Panc1 (cell line): Measurements from ENCODE around the gene INPP4B. TPM values are rescaled to one million over a fixed set of nuclear protein-coding genes. Genes with fewer than 3 reads are reported as not detected.

Experiments used
- ATAC-seq: fragments of 200-7000 bp; cut with Tn5 transposase; 2 replicates; pipeline ENCODE4 v1.9.1; 2020; ENCODE audit warnings: mild to moderate bottlenecking, moderate library complexity
- BruUV-seq: library from RNA; stranded (reverse); fragments of 400-500 nt; replicated peaks from 2 replicates; lab custom pipeline; 2021; lab: Mats Ljungman, UMichigan
- CTCF ChIA-PET: fragments of 300-600 bp; sonication (Branson Sonifier 250); formaldehyde crosslinking; loops from one replicate; lab custom pipeline; 2022; ENCODE audit warnings: antibody characterized with exemption; lab: Charles Lee
- POLR2A ChIA-PET: fragments of 300-600 bp; sonication (Branson Sonifier 250); formaldehyde crosslinking; loops from one replicate; lab custom pipeline; 2022; ENCODE audit warnings: antibody characterized with exemption; lab: Charles Lee
- DNase-seq: peaks from one replicate; pipeline ENCODE4 v3.0.0-alpha.2; 2010; ENCODE audit warnings: low read depth, low spot score
- H3K27ac ChIP-seq: 2 replicates; pipeline ENCODE4 v1.5.1; 2011; ENCODE audit warnings: mild to moderate bottlenecking, low read length, inconsistent platforms
- H3K27me3 ChIP-seq: fragments of 200-500 bp; sonication (Bioruptor generic); 2 replicates; pipeline ENCODE4 v1.6.0; 2014; ENCODE audit warnings: low read length, inconsistent platforms; ENCODE audit not compliant: control insufficient read depth, insufficient read depth
- H3K36me3 ChIP-seq: fragments of 200-500 bp; sonication (Bioruptor generic); 2 replicates; pipeline ENCODE4 v1.5.1; 2014; ENCODE audit warnings: inconsistent platforms, mild to moderate bottlenecking, low read length, moderate library complexity; ENCODE audit not compliant: control insufficient read depth, insufficient read depth
- H3K4me1 ChIP-seq: 2 replicates; pipeline ENCODE4 v1.5.1; 2011; ENCODE audit warnings: inconsistent platforms, mild to moderate bottlenecking, low read length, moderate library complexity; ENCODE audit not compliant: control insufficient read depth, insufficient read depth
- H3K4me3 ChIP-seq, 2 experiments: 2 replicates each; pipeline ENCODE4 v1.5.1; 2011 to 2012; ENCODE audit warnings: low read depth in 2 of 2, low read length in 2 of 2, mild to moderate bottlenecking in 2 of 2, inconsistent platforms in 1 of 2, moderate library complexity in 1 of 2
- H3K9me3 ChIP-seq: fragments of 200-500 bp; sonication (Bioruptor generic); 2 replicates; pipeline ENCODE4 v1.5.1; 2014; ENCODE audit warnings: low read depth, mild to moderate bottlenecking, inconsistent platforms, low read length, moderate library complexity; ENCODE audit not compliant: control insufficient read depth, insufficient read depth
- POLR2AphosphoS5 ChIP-seq: IDR thresholded peaks from 2 replicates; pipeline ENCODE4 v1.6.1; 2012; ENCODE audit warnings: mild to moderate bottlenecking, low read depth, low read length, moderate library complexity
- SIN3A ChIP-seq: IDR thresholded peaks from 2 replicates; pipeline ENCODE4 v1.6.1; 2012; ENCODE audit warnings: low read depth, mild to moderate bottlenecking, low read length, moderate library complexity, borderline replicate concordance; ENCODE audit not compliant: insufficient read depth
- TCF7L2 ChIP-seq: IDR thresholded peaks from 2 replicates; pipeline ENCODE4 v1.6.1; 2011; ENCODE audit warnings: mild to moderate bottlenecking, low read depth, low read length, inconsistent platforms
- in situ Hi-C: cut with HindIII; loops from 2 replicates; pipeline ENCODE4 v1.10.0; 2016; ENCODE audit warnings: low sequenced_read_pairs, low pct_unique_long_range_greater_than_20kb
- intact Hi-C: fragments of 100-400 bp; cut with micrococcal nuclease; formaldehyde crosslinking; loops from one replicate; pipeline ENCODE4 v1.10.0; 2022; ENCODE audit not compliant: unreplicated experiment
- total RNA-seq: library from RNA; stranded (reverse); gene quantifications from one replicate; pipeline ENCODE4 v1.2.1, GENCODE V29; 2021; ENCODE audit not compliant: unreplicated experiment
- TF ChIP-seq, protein P1 (sequence below): fragments of 450-650 bp; IDR thresholded peaks from 2 replicates; pipeline ENCODE4 v1.5.1; 2017; ENCODE audit warnings: mild to moderate bottlenecking
- TF ChIP-seq, protein P2 (sequence below), 2 experiments: IDR thresholded peaks; 2 replicates each; pipeline ENCODE4 v1.6.1; 2011 to 2012; ENCODE audit warnings: low read depth in 2 of 2, control low read depth in 1 of 2, low read length in 1 of 2, mild to moderate bottlenecking in 1 of 2, moderate library complexity in 1 of 2; ENCODE audit not compliant: insufficient read depth in 1 of 2

Gene INPP4B
- total RNA-seq, 1 experiment from 2014 or later: 4.5 TPM

DNA sequence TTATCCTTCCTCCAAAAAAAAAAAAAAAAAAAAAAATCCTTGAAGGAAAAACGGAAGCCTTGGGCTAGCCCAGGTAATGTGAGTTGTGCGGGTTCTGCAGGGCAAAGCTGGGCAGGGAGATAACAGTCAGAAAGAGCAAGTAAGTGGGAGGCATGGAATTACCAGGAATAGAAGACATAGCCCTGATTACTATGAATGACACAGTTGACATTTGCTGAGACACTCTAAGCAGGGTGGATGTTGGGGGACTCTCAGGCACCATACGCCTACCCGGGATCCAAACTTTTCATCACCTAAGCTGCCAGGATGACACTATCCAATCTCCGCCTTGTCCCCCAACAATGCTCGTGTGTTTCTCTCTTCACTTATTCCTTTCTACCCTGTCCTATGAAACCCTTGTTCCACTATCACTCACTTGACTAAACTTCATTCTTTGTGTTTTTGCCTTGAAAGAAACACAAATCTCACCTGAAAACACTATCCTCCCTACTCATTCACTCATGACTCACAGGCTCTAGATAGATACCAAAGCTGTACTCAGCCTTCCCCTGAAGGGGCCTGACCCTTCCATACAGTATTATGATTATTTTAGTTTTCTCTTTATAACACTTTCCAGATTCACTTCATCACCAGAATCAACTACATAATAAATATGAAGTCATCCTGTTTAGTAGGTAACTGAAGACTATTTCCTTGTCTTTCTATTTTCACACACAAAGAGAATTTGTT is 158.4 kb downstream of the INPP4B start:
- DNase-seq (no peak), ATAC-seq (no peak)
- in situ Hi-C loops: no loop called here
- Histone ChIP-seq H3K4me3 (no peak overlapping the region), H3K27ac (no peak overlapping the region), H3K4me1 (no peaks in the 10 kb centered on the region), H3K36me3 (no peaks in the 10 kb centered on the region), H3K27me3 (no peaks in the 10 kb centered on the region), H3K9me3 (no peaks in the 10 kb centered on the region)
- POLR2A ChIA-PET: interaction anchor here (0.7 kb wide), 1 partner anchor 9 kb away, joined by 10 read pairs; no protein-coding TSS in a partner anchor
- TF ChIP-seq TCF7L2 (no peak), POLR2AphosphoS5 (no peak), SIN3A (no peak)
- TF ChIP-seq, protein P1, sequence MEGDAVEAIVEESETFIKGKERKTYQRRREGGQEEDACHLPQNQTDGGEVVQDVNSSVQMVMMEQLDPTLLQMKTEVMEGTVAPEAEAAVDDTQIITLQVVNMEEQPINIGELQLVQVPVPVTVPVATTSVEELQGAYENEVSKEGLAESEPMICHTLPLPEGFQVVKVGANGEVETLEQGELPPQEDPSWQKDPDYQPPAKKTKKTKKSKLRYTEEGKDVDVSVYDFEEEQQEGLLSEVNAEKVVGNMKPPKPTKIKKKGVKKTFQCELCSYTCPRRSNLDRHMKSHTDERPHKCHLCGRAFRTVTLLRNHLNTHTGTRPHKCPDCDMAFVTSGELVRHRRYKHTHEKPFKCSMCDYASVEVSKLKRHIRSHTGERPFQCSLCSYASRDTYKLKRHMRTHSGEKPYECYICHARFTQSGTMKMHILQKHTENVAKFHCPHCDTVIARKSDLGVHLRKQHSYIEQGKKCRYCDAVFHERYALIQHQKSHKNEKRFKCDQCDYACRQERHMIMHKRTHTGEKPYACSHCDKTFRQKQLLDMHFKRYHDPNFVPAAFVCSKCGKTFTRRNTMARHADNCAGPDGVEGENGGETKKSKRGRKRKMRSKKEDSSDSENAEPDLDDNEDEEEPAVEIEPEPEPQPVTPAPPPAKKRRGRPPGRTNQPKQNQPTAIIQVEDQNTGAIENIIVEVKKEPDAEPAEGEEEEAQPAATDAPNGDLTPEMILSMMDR: no peak
- TF ChIP-seq, protein P2, sequence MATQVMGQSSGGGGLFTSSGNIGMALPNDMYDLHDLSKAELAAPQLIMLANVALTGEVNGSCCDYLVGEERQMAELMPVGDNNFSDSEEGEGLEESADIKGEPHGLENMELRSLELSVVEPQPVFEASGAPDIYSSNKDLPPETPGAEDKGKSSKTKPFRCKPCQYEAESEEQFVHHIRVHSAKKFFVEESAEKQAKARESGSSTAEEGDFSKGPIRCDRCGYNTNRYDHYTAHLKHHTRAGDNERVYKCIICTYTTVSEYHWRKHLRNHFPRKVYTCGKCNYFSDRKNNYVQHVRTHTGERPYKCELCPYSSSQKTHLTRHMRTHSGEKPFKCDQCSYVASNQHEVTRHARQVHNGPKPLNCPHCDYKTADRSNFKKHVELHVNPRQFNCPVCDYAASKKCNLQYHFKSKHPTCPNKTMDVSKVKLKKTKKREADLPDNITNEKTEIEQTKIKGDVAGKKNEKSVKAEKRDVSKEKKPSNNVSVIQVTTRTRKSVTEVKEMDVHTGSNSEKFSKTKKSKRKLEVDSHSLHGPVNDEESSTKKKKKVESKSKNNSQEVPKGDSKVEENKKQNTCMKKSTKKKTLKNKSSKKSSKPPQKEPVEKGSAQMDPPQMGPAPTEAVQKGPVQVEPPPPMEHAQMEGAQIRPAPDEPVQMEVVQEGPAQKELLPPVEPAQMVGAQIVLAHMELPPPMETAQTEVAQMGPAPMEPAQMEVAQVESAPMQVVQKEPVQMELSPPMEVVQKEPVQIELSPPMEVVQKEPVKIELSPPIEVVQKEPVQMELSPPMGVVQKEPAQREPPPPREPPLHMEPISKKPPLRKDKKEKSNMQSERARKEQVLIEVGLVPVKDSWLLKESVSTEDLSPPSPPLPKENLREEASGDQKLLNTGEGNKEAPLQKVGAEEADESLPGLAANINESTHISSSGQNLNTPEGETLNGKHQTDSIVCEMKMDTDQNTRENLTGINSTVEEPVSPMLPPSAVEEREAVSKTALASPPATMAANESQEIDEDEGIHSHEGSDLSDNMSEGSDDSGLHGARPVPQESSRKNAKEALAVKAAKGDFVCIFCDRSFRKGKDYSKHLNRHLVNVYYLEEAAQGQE (IDR thresholded peaks at IDR 0.05; ENCODE audit: insufficient read depth in 1 of 2, low read depth in 2 of 2, low read length in 1 of 2): no peak
- intact Hi-C loops: no loop called here
- BruUV-seq: no TSS peak
- CTCF ChIA-PET: no interaction called here

DNA sequence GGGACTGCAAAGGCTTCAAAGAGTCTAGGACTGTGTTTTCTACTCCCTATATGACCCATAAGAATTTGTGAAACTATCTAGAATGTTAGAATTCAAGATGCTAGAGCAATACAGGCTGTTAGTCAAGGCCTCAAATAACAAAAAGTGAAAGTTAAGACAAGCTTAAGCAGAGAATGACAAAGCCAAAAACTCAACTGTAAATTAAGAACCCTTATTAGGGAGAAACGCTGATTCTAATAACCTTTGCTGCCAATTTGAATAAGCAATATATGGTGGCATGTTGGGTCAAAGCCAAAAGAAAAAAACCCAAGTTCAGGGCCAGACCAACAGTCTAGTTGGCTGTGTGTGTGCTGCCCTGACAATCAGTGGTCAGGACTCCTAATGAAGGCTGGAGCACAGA is 160.0 kb downstream of the INPP4B start:
- no peaks in the 10 kb centered on the region for H3K27me3 ChIP-seq
- no peaks in the 10 kb centered on the region for H3K4me1 ChIP-seq
- BruUV-seq: no TSS peak
- no peak for DNase-seq
- H3K4me3 ChIP-seq: no peak overlapping the region
- no peaks in the 10 kb centered on the region for H3K9me3 ChIP-seq
- in situ Hi-C loops: no loop called here
- no peaks in the 10 kb centered on the region for H3K36me3 ChIP-seq
- intact Hi-C loops: no loop called here
- ATAC-seq: no peak
- POLR2A ChIA-PET: no interaction called here
- TF ChIP-seq TCF7L2 (no peak), SIN3A (no peak), POLR2AphosphoS5 (no peak)
- TF ChIP-seq, protein P2 (IDR thresholded peaks at IDR 0.05; ENCODE audit: insufficient read depth in 1 of 2, low read depth in 2 of 2, low read length in 1 of 2): no peak
- TF ChIP-seq, protein P1: no peak
- CTCF ChIA-PET: no interaction called here
- no peak overlapping the region for H3K27ac ChIP-seq
